AG08395 (cell line): ENCODE data around the gene TAF4B.
"Not testable (repeated sequence)": the region's sequence is repeated elsewhere in the genome, so short reads cannot be mapped to it uniquely, and the experiment has no call there.

ENCODE experiments used
- DNase-seq: peaks from one replicate; pipeline ENCODE4 v3.0.0; 2012; ENCODE audit warnings: mixed read lengths, low spot score

Gene TAF4B

DNA sequence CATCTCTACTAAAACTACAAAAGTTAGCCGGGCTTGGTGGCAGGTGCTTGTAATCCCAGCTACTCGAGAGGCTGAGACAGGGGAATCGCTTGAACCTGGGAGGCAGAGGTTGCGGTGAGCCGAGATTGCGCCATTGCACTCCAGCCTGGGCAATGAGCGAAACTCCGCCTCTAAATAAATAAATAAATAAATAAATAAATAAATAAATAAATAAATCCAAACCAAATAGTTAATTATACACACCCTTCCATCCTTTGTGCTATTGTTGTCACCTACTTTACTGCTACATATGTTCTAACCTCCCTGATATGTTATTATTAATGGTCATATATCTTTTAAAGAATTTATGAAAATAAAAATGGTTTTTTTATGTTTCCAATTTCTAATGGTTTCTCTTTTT, 155.3 kb downstream of the TAF4B start:
- not testable (repeated sequence) for DNase-seq

DNA sequence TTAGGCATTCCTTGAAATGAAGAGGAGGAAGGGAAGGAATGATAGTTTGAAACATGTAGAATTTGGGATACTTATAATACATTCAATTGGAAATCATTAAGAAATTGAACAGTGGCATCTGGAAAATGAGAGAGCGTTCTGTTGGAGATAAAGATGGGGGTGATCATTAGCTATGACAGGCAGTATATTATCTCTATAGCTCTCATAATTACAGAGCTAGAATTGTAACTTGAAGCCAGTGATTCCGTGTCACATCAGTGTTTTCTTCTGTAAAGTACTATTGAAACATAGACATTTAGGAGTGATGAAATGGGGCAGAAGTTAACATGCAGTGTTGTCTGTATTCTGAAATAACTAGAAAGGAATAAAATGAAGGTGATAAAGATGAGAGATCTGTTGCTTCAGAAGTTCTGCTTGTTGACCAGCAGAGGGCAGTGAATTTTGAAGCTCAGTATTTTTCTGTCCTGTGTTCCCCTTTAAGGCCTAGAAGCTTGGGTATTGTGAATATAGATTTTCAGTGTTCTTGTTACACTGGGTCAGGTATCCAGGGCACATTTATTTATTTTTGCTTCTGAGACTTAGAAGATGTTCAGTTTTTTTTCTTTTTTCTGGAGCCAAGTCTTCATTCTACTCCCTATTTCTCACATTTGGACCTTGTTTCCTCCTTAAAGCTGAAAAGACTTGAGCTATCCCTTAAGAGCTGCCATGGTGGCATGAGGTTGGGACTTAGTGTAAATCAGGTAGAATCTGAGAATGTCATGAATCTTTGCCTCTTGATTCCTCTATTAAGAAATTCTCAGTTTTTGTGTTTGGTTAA, 157.4 kb downstream of the TAF4B start:
- peak; percentile 51 for DNase-seq

DNA sequence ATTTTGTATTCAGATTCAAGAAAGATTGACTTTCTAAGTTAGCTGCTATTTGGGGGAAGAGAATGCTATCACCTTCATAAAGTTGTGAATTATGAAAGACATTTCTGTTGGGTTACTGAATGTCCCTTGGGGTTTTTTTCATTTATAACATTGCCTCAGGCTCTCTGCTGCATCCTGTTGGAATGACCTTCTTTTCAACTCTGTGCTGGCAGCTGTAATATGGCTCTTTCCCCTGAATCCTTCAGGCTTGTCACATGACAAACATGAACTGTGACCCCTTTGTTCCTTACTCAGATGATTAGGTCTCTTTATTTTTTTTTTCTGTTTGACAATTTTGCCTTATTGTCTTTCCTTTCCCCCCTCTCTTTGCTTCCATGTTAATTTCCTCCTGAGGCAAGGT, 159.8 kb downstream of the TAF4B start:
- DNase-seq: peak; percentile 15

GRCh38 chr18:26386441-26386840, 160.2 kb downstream of the TAF4B start:
- DNase-seq: no peak

DNA sequence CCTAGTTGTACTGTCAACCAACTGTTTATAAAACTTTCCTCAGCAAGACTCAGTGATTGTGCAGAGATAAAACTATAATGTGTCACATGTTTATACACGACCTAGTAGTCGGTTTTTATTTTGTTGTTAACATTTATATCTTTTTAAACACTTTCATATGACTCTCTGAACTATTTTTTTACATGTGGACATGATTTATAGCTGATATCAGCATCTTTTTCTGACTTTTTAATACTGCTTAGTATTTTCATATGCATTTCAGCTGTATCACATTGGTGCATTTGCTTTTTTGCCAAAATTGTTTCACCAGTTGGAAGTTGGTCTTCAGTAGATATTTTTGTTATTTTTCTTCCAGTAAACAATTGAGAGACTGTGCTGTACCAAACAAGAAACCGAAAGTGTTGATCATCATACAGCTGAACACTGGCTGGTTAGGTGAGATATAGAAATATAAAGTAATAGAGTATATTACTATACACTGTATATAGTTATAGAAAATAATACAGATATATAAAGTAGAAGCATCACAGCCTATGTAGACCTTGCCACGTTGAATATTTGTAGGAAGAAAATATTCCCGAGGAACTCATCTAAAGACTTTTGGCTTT, 167.9 kb downstream of the TAF4B start:
- DNase-seq: no peak

DNA sequence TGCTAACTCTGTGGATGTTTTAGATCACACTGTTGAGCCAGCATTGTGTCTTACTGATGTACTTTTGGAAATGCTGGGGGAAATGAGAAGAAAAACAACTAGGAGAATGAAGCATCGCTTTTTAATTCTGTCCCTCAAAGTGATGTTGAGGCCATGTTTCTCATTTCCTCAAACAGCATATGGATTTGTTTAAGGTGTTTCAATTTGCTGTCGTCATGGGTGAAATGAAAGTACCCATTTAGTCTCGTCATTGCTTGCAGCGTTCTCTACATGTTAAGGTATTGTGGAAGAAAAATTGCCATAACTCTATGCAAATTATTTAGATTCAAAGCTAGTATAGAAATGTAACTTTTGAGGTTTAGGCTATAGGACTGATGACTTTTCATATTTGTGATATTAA, 170.8 kb downstream of the TAF4B start:
- no peak for DNase-seq

DNA sequence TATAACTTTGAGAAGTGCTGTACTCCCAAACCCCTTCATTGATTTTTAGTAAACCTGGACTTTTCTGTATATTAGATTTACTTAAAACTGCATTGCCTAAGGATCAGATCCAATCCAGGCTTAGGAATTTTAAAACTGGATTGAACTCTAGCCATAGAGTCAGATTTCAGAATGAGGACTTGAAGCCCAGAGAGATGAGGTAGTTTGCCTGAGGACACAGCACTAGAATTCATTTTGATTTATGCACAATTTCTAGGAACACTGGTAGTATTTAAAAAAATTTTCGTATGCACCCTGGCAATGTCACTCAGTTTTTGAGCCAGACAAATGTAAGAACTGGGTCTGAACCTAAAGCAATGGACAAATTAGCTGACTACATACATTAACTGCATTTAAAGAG, 177.2 kb downstream of the TAF4B start:
- DNase-seq: no peak

DNA sequence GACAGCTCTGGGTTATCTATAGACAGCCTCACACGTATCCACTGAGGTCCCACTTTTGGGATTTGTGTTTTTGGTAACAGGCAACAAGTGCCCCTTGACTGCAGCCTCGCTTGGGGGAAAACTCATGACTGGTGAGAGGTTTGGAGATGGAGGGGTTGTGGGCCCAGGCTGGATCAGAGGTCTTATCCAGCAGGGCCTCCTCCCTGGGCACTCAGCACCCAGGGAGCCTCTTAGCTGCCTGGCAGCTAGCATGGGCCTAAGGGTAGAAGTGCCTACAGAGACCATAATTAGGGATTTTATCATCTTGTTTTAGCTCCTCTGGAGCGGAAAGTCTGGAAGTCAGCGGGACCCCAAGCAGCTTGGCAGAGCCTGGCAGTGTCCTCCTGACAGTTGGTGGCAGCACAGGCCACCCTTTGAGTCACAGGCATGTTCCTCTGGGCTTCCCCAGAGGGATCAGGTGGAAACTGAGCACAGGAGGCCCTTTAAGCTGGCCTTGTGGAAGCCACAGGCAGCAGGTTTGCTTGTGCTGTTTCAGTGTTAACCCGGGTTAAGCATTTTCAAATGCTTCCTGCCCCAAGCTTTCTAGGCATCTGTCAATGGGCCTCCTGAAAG, 179.1 kb downstream of the TAF4B start:
- DNase-seq: peak; percentile 77

DNA sequence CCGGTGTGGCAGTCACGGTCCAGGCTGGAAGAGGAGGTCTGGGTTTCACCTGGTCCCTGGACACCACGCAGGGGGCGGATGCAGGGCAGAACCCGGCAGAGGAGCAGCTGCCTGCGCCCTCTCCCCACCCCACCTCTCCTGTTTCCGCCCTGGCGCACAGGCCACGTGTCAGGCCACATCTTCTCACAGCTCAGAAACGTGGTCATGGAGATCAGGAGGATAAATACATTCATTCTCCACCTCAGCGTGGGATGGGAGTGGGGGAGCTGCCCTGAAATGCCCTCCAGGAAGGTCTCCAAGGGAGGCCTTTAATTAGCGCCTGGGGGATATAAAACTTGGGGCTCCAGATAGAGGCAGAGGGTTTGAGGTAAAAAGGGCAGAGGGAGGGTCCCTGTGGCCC, 180.1 kb downstream of the TAF4B start:
- no peak for DNase-seq

- DNase-seq: no peak
Observed at GRCh38 chr18:26406854-26407517, 180.7 kb downstream of the TAF4B start.

GRCh38 chr18:26407736-26408601, 181.7 kb downstream of the TAF4B start:
- no peak for DNase-seq

GRCh38 chr18:26409091-26409490, 182.8 kb downstream of the TAF4B start:
- DNase-seq: no peak

DNA sequence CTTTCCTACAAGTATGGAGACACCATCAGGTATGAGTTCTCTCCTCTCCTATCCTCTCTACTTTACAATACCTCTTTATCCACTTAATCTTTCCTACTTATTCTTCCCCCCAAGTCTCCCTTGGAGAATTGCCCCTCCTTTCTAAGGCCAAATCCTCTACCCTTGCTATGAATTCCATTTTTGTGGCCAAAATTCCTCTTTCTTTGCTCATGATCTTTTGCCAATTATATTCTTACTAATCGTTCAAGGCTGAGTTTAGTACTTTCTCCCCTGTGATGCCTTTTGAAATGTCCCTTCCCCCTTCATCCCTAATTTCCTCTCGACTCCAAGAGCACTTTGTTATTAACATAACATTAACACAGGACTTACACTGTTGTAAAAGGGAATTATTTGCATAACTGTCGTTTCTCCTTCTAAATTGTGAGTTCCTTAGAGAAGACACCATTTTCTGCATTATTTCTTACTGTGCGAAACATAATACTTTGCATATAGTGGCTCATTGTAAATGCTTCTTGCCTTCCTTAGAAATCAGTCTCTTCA, 188.7 kb downstream of the TAF4B start:
- DNase-seq: peak; percentile 12

DNA sequence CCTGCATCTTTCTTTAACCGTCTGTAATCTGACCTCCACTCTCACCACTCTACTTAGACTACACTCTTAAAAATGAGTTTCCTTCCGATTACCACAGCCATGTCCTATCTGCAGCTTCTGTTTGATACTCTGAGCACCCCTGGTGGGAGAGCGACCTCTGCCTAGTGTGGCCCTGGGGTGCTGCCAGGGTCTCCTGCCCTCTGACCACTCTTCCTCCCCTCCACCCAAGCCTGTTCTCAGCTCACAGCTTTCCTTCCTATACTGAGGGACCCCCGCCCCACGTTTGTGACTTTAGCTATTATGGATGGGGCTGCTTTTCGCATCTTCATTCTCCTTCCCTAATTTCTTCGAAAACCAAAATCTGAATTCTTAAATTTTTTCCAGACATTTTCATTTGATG, 189.4 kb downstream of the TAF4B start:
- DNase-seq: no peak

- no peak for DNase-seq
Observed at GRCh38 chr18:26416652-26417150, 190.5 kb downstream of the TAF4B start.

- no peak for DNase-seq
Observed at GRCh38 chr18:26417190-26417589, 190.9 kb downstream of the TAF4B start.

DNA sequence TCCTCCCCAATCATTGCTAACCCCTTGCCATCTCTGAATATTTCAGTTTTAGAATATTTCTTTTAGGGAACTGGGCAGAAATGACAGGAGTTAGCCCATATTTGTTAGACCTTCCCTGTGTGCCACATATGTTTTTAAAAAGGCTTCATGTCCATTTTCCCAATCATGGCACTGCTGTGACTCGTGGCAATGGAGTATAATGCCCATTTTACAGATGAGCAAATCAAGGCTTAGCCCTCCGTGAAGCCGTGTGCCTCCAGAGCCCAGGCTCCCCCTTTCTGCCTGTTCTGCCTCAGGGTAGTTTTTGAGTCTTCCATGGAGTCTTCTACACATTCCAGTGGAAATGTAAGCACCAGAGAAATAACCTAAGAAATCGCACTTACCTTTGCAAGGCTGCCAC, 192.0 kb downstream of the TAF4B start:
- no peak for DNase-seq

GRCh38 chr18:26419746-26420145, 193.5 kb downstream of the TAF4B start:
- no peak for DNase-seq

GRCh38 chr18:26421503-26421902, 195.3 kb downstream of the TAF4B start:
- DNase-seq: no peak

GRCh38 chr18:26421931-26422330, 195.7 kb downstream of the TAF4B start:
- DNase-seq: no peak

- no peak for DNase-seq
Observed at GRCh38 chr18:26422472-26423162, 196.4 kb downstream of the TAF4B start.
